Stimulated activated naive CD8-positive, alpha-beta T cell treated with anti-CD3 and anti-CD28 coated beads, Interleukin-15, Interleukin-2, amounts not matched to agents 100 ng/mL and 50 ng/mL, for 24 hours (primary cell): ENCODE measurements around the gene JADE2.
"Not testable (repeated sequence)": the region's sequence is repeated elsewhere in the genome, so short reads cannot be mapped to it uniquely, and the experiment has no call there.

Experiments used
- H3K27ac Mint-ChIP-seq: one replicate; pipeline ENCODE4 v1.8.0; 2021; ENCODE audit warnings: mild to moderate bottlenecking, mixed read lengths
- H3K27me3 Mint-ChIP-seq: one replicate; pipeline ENCODE4 v1.8.0; 2021; ENCODE audit warnings: mixed read lengths
- H3K36me3 Mint-ChIP-seq: one replicate; pipeline ENCODE4 v1.8.0; 2021; ENCODE audit warnings: low read depth, mixed read lengths
- H3K4me1 Mint-ChIP-seq: one replicate; pipeline ENCODE4 v1.8.0; 2021; ENCODE audit warnings: low read depth, mixed read lengths
- H3K4me3 Mint-ChIP-seq: one replicate; pipeline ENCODE4 v1.8.0; 2021; ENCODE audit warnings: mild to moderate bottlenecking, mixed read lengths
- H3K9me3 Mint-ChIP-seq: one replicate; pipeline ENCODE4 v1.8.0; 2021; ENCODE audit warnings: mixed read lengths

The JADE2 gene

DNA sequence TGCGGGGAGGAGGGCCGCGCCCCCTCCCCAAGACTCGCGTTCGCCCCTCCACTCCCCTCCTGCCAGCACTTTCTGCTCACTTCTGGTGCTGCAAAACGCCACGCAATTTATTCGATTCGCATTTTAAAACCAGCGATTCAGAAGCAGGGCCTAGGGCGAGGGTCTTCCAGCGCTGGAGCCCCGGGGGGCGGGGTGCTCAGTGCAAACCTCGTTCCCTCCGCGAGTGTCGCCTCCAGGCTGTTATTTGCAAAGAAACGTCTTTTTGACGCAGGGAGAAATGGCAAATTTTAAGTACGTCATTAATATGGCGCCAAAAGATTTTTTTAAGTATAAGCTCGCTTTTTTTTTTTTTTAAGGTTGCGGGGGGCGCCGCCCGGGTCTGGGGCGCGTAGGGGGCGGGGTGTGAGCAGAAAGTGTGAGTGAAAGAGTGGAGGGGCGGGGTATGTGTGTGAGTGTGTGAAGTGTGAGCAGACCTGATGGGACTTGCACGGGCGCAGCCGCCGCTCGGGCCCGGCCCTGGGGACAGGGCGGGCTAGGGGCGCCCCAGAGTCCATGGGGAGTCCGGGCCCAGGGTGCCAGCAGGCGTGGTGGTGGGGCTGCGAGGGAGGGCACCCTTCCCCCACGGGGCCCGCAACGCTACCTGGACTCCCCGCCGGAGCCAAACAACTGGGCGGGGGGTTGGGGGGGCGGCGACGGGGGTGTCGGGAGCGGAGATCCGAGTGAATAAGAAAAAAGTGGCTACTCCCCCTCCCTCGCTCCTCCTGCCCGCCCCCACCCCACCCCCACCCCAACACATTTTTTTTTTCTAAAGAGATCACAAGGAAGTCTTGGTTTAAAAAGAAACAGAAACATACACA lies at the start of gene JADE2:
Gene JADE2, plus strand, starts transcription at position 845 of the 857 bp plus-strand sequence. CDS start 10,188 bp downstream, outside the sequence.
- Mint-ChIP-seq H3K9me3 (no peaks in the 10 kb centered on the region), H3K36me3 (no peaks in the 10 kb centered on the region), H3K27ac (peak within 1 kb of the TSS; percentile 97)

DNA sequence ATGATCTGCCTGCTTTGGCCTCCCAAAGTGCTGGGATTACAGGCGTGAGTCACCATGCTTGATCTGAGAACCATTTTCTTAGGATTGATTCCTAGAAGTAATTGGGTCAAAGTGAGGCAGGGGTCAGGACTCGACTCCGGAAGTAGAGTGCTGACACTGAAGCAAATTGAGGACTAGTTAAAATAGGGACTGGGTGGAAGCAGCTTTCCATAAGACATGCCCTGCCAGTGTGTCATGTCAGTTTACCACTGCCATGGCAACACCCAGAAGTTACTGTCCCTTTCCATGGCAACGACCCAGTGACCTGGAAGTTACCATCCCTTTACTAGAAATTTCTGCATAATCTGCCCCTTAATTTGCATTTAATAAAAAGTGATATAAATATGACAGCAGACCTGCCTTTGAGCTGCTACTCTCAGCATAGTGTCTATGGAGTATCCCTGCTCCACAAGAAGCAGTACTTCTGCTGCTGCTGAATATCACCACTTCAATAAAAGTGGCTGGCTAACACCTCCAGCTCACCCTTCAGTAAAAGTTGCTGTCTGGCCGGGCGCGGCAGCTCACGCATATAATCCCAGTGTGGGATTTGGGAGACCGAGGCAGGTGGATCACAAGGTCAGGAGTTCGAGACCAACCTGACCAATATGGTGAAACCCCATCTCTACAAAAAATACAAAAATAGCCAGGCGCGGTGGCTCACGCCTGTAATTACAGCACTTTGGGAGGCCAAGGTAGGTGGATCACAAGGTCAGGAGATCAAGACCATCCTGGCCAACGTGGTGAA lies 47.8 kb upstream of the JADE2 start:
- no peak overlapping the region for H3K27ac Mint-ChIP-seq
- H3K9me3 Mint-ChIP-seq, result peaks cover 7% of the 10 kb centered on the region
- H3K36me3 Mint-ChIP-seq, result no peaks in the 10 kb centered on the region
- no peak overlapping the region for H3K4me3 Mint-ChIP-seq
- H3K4me1 Mint-ChIP-seq, result peaks cover 5% of the 10 kb centered on the region
- H3K27me3 Mint-ChIP-seq, result no peaks in the 10 kb centered on the region

More for the DNA sequence above, at the start of gene JADE2:
- peak within 1 kb of the TSS; percentile 98 for H3K4me3 Mint-ChIP-seq
- H3K4me1 Mint-ChIP-seq, result peaks cover 40% of the 10 kb centered on the region
- no peaks in the 10 kb centered on the region for H3K27me3 Mint-ChIP-seq

DNA sequence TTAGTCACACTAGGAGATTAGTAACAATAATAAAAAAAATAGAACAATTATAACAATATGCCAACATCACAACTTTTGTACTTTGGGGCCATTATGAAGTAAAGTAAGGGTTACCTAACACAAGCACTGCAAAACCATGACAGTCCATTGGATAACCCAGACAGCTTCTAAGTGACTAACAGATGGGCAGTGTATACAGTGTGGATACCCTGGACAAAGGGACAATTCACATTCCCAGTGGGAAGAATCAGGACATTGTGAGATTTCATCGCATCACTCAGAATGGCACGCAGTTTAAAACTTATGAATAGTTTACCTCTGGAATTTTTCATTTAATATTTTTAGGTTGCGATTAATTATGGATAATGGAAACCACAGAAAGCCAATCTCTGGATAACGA lies 45.6 kb upstream of the JADE2 start:
- Mint-ChIP-seq H3K4me1 (no peaks in the 10 kb centered on the region), H3K4me3 (no peak overlapping the region), H3K27me3 (no peaks in the 10 kb centered on the region), H3K27ac (no peak overlapping the region), H3K9me3 (no peaks in the 10 kb centered on the region), H3K36me3 (no peaks in the 10 kb centered on the region)

DNA sequence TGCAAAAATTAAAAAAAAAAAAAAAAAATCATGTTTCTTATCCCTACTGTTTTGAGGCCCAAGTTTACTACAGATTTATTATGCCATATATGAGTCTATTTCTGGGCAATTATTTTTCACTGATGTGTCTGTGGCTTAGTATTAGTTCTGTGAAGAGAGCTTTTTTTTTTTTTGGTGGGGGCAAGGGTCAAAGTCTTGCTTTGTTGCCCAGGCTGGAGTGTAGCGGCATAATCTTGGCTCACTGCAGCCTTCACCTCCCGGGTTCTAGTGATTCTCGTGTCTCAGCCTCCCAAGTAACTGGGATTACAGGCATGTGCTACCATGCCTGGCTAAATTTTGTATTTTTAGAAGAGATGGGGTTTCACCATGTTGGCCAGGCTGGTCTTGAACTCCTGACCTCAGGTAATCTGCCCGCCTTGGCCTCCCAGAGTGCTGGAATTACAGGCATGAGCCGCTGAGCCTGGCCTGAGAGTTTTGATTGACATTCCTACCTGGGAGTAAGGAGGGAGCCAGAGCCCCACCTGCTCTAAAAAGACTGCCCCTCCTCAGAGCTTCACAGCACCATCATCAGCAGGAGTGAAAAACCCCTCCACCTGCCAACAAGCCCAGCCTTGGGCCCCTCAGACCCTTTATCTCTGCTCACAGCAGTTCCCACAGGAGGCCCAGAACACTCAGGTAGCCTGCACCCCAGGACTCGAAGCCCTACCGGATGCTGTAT lies 36.1 kb upstream of the JADE2 start:
- Mint-ChIP-seq H3K36me3 (no peaks in the 10 kb centered on the region), H3K9me3 (no peaks in the 10 kb centered on the region), H3K27me3 (no peaks in the 10 kb centered on the region), H3K4me1 (no peaks in the 10 kb centered on the region), H3K27ac (no peak overlapping the region), H3K4me3 (no peak overlapping the region)

DNA sequence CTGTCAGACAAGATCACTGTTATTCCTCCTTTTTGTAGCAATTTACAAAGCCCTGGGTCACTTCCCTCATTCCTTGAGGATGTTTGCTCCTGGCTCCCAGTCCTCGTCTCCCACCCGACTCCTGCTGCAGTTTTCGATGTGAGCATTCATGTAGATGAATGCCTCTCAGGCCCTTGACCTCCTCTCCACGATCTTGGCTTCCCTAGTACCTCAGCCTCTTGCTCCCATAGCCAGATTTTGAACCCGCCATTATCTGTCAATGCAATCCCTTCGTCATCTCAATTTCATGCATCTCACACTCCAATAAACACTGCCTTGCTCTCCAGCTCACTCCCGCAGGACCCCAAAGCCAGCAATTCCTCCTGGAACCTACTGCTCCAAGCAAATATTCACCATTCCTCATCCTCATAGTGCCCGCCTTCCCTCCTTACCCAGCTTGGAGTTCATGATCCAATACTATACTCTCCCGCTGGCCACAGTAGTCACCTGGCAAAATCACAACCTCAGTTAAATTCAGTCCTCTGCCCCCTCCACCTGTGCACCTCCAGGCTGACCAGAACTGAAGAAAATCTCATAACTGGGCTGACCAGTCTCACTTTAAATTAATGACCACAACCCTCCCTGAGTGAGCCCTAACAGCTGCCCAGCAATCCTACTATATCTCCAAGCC lies 35.1 kb upstream of the JADE2 start:
- no peak overlapping the region for H3K4me3 Mint-ChIP-seq
- no peaks in the 10 kb centered on the region for H3K9me3 Mint-ChIP-seq
- no peaks in the 10 kb centered on the region for H3K4me1 Mint-ChIP-seq
- no peaks in the 10 kb centered on the region for H3K27me3 Mint-ChIP-seq
- H3K27ac Mint-ChIP-seq, result no peak overlapping the region
- no peaks in the 10 kb centered on the region for H3K36me3 Mint-ChIP-seq

DNA sequence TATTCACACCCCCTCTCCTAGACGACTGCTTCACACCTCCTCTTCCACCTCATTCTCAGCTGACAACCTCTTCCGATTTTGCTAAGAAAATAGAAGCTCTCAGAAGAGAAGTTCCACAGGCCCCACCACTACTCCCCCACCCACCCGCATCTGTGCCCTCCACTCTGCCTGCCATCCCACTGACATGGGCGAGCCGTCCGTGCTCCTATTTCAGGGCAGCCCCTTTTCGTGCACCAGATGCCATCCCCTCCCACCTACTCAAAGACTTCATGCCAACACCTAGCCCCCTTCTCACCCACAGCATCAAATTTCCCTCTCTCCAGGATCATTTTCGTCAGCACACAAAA lies 34.6 kb upstream of the JADE2 start:
- no peak overlapping the region for H3K27ac Mint-ChIP-seq
- no peaks in the 10 kb centered on the region for H3K27me3 Mint-ChIP-seq
- H3K4me1 Mint-ChIP-seq, result no peaks in the 10 kb centered on the region
- no peaks in the 10 kb centered on the region for H3K9me3 Mint-ChIP-seq
- H3K4me3 Mint-ChIP-seq, result no peak overlapping the region
- no peaks in the 10 kb centered on the region for H3K36me3 Mint-ChIP-seq

DNA sequence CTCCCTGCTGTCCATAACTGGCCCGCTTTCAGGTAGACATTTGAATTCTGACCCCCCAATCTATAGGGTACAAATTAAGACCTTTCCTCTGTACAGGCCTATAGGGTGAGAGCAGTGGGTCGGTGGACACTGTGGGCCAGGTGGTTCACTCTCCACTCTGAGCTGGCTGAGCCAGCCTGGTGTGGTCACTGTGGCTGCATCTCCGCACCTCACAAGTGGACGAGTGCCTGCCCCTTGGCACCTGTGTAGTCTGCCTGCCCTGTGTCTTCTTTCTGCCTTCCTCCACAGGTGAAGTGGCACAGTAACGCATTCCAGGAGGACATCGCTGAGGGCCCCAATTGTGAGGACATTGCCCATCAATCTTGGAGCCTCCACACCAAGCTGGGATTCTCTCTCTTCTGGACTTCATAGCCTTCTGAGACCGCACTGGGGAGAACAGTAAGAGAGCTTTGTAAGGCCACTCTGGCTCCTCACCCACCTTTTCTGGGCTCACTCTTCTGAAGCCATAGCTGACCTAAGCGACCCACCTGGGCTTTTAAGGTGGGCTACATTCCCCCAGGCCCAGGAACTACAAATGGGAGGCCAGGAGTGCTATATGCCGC lies 33.5 kb upstream of the JADE2 start:
- Mint-ChIP-seq H3K4me1 (no peaks in the 10 kb centered on the region), H3K4me3 (no peak overlapping the region), H3K9me3 (no peaks in the 10 kb centered on the region), H3K36me3 (no peaks in the 10 kb centered on the region), H3K27ac (no peak overlapping the region), H3K27me3 (no peaks in the 10 kb centered on the region)

DNA sequence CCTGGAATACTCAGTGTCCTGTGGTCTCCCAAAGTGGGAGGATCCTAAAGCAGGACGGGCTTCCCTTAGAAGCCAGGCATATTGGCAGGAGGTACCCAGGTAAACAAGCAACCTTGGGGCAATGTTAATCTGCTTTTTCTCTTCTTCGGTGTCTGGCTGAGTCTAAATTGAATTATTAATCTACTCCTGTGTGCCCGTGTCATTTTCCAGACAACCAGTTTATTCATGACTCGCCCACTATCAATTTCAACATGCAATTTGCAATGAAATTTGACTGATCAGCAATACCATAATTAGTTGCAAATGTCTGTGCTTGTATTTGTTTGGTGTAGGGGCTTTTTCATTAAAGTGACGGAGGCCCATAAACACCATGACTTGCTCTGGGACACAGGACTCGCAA lies 32.9 kb upstream of the JADE2 start:
- no peaks in the 10 kb centered on the region for H3K27me3 Mint-ChIP-seq
- no peaks in the 10 kb centered on the region for H3K9me3 Mint-ChIP-seq
- H3K27ac Mint-ChIP-seq, result no peak overlapping the region

DNA sequence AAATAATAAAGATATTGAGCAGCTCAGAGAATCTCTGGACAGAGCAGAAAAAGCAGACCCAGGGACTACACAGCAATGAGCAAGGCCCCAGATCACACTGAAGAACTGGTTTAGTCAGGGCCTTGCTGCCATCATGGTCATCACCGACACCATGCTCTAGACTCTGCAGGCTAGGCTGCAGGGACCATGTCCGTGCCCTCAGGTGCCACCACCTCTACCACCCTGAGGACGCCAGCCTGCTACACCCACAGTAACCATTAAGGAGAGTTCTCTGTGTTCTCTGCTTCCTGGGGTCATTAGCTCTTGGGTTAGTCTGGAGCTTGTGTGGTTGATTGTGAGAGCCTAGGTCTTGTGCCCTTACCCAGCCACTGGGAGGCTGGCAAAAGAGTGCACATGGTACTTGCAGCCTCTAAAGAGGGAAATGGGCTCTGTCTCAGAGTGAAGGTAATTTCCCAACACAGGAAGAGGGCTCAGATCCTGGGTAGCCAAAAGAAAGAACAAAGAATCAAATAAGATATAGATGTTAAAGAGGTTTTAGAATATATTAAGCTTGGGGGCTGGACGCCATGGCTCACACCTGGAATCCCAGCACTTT lies 31.9 kb upstream of the JADE2 start:
- H3K9me3 Mint-ChIP-seq, result no peaks in the 10 kb centered on the region
- no peak overlapping the region for H3K27ac Mint-ChIP-seq
- H3K4me1 Mint-ChIP-seq, result no peaks in the 10 kb centered on the region
- no peak overlapping the region for H3K4me3 Mint-ChIP-seq
- no peaks in the 10 kb centered on the region for H3K27me3 Mint-ChIP-seq
- H3K36me3 Mint-ChIP-seq, result no peaks in the 10 kb centered on the region

More for the DNA sequence above, 32.9 kb upstream of the JADE2 start:
- no peaks in the 10 kb centered on the region for H3K36me3 Mint-ChIP-seq
- H3K4me3 Mint-ChIP-seq, result no peak overlapping the region
- no peaks in the 10 kb centered on the region for H3K4me1 Mint-ChIP-seq

DNA sequence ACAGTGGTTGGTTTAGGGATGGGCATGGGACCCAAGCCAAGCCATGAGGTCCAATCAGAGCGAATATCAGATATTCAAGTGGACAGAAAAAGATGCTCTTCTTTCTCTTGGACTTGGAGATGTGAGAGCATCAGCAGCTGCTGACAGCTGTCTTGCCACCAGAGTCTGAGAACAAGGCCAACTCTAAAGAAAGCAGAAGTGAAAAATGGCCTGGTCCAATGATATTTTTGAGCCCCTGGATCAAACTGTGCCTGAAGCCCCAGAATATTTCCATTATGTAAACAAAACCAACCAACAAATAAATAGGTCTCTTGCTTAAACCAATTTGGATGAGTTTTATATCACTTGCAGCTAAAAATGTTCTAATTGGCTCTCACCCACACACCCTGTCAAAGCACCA lies 30.7 kb upstream of the JADE2 start:
- Mint-ChIP-seq H3K9me3 (no peaks in the 10 kb centered on the region), H3K36me3 (no peaks in the 10 kb centered on the region), H3K4me3 (no peak overlapping the region), H3K4me1 (no peaks in the 10 kb centered on the region), H3K27ac (no peak overlapping the region), H3K27me3 (no peaks in the 10 kb centered on the region)

DNA sequence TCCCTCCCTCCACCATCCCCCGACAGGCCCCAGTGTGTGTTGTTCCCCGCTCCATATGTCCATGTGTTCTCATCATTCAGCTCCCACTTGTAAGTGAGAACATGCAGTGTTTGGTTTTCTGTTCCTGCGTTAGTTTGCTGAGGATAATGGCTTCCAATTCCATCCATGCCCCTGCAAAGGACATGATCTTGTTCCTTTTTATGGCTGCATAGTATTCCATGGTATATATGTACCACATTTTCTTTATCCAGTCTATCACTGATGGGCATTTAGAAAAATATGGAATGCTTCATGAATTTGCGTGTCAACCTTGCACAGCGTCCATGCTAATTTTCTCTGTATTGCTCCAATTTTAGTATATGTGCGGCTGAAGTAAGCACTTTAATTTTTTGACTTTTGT lies 25.6 kb upstream of the JADE2 start:
- H3K27ac Mint-ChIP-seq, H3K27me3 Mint-ChIP-seq, H3K36me3 Mint-ChIP-seq, H3K9me3 Mint-ChIP-seq, H3K4me3 Mint-ChIP-seq: not testable (repeated sequence)
- peaks cover 27% of the 10 kb centered on the region for H3K4me1 Mint-ChIP-seq

DNA sequence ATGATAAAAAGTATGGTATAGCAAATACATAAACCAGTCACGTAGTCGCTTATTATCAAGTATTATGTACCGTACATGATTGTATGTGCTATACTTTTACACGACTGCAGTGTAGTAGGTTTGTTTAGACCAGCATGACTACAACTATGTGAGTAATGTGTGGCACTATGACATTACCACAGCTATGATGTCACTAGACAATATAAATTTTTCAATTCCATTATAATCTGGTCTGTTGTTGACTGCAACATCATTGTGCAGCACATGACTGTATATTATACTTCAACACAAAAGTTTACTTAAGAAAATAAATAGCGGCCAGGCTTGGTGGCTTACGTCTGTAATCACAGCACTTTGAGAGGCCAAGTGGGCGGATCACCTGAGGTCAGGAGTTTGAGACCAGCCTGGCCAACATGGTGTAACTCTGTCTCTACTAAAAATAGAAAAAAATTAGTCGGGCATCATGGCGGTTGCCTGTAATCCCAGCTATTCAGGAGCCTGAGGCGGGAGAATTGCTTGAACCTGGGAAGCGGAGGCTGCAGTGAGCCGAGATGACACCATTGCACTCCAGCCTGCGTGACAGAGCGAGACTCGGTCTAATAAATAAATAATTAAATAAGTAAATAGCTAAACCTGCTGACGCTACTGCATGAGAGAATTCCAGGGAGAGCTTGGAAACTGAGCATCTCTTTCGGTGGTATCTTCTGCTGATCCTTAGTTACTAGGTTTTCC lies 24.6 kb upstream of the JADE2 start:
- Mint-ChIP-seq H3K36me3 (no peaks in the 10 kb centered on the region), H3K4me3 (no peak overlapping the region), H3K27me3 (no peaks in the 10 kb centered on the region), H3K27ac (no peak overlapping the region), H3K9me3 (no peaks in the 10 kb centered on the region), H3K4me1 (peaks cover 27% of the 10 kb centered on the region)

DNA sequence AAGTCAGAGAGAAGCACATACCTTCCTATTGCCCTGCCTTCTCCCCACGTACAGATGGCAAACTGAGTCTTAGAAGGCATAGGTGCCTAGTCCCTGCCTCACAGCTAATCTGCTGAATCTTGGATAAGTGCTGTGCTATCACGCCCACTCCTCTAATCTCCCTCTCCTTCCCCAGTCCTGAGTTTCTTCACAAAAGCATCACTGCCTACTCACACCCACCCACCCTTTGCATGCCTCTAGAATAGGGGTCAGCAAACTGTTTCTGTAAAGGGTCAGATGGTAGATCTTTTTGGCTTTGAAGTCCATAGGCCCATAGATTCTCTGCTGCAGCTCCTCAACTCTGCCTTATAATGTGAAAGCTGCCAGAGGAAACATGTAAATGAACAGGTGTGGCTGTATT lies 23.2 kb upstream of the JADE2 start:
- no peaks in the 10 kb centered on the region for H3K36me3 Mint-ChIP-seq
- H3K9me3 Mint-ChIP-seq, result no peaks in the 10 kb centered on the region
- no peak overlapping the region for H3K27ac Mint-ChIP-seq
- no peak overlapping the region for H3K4me3 Mint-ChIP-seq
- peaks cover 30% of the 10 kb centered on the region for H3K4me1 Mint-ChIP-seq
- no peaks in the 10 kb centered on the region for H3K27me3 Mint-ChIP-seq
